A204.1 (cell line): ENCODE results near the gene MAGI1.

ENCODE experiments used
- FAIRE-seq: peaks from 2 replicates; lab custom pipeline; 2012; peaks lifted over from hg19 to GRCh38; lab: Jason Lieb, UNC

MAGI1 gene

GRCh38 chr3:65793495-65794200 is 245.1 kb downstream of the MAGI1 start:
- FAIRE-seq: no peak

DNA sequence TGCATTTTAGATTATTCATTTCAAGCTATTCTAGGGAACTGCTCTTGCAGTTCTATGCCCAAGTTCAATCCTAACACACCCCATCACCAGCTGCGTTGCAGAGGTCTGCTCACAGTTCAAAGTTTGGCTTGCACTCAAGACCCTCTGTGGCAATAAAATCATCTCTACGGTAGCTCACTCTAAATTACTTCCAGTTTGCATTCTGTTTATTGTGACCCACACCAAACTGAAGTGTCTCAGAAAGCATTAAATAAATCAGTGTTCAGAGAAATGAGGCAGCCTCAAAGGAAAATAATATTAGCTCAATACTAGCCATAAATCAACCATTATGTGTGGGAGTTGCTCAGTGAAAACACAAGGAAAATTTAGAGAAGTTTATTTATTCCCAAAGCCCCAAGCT is 250.3 kb downstream of the MAGI1 start:
- no peak for FAIRE-seq

DNA sequence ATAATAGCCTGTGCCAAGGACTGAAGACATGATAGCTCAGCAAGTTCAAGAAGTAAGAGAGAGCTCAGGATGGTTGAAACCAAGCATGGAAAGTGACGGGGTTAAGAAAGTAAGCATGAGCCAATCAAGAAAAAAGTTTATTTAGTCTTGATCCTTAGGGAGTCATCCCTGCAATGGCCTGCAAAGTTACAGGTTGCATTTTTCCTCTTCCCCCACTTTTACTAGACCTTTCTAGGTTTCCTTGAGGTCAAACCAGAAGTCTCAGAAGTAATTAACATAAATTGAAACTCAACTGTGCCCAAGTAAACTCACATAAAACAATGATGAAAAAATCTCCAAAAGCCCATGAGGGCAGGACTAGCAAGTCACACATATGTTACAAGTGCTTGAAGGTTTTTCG is 250.9 kb downstream of the MAGI1 start:
- FAIRE-seq: no peak

DNA sequence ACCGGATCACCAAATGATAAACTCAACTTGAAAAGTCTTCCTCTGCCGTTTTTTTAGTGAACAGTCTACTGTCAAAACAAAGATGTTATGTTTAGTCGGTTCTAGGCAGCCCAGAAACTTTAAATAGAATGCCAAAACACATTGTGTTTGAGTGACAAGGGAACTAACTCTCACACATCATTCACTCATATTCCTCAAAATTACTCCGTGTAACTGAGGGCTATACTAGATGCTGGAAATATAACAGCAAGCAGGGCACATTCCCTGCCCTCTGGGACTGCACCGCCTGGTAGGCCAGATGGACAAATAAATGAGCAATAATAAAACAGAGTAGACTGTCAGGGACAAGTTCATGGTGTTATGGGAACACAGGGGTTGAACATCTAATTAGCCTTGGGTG is 251.4 kb downstream of the MAGI1 start:
- no peak for FAIRE-seq

DNA sequence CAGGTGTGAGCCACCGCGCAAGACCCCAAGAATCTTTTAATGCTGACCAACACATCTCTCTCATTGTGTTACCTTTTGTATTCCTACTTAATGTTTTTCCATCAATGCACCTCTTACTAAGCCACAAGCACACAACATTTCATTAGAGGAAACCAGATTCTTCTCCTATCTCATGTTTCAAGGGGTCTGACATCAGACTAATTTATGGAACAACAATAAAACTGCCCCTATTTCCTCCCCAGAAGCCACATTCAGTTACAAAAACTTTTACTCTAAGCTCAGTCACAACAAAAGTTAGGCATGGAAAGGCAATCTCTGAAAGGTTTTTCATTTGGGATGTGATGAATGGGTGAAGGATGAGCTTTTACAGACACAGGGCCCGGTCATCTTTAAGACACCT is 251.8 kb downstream of the MAGI1 start:
- no peak for FAIRE-seq

GRCh38 chr3:65785065-65785645 is 253.6 kb downstream of the MAGI1 start:
- peak; percentile 89 for FAIRE-seq

DNA sequence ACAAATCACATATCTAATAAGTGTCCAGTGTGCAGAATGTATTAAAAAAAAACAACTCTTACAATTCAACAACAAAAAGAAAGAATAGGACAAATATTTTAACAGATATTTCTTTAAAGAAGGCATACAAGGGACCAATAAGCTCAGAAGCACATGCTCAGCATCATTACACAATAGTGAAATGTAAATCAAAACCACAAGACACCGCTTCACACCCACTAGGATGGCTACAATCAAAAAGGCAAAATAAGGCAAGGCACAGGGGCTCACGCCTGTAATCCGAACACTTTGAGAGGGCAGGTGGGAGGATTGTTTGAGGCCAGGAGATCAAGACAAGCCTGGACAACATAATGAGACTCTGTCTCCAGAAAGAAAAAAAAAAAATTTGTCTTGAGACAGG is 255.6 kb downstream of the MAGI1 start:
- no peak for FAIRE-seq

DNA sequence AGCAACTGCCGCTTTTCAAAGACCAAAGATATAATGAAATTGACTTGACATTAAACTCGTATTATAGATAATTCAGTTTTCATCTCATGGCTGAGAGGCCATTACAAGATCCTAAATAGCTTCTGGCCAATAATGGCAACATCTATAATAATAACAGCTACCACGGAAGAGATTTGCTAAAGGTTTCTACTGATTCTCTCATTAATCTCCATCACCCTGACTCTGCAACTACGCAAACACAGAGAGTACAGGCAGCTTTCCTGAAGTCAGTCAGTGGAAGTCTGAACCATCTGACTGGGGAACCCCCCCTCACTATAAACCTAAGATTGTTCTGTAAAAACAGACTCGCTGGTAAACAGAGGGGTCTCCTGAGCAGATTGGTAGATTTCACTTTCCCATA is 257.1 kb downstream of the MAGI1 start:
- FAIRE-seq: no peak

DNA sequence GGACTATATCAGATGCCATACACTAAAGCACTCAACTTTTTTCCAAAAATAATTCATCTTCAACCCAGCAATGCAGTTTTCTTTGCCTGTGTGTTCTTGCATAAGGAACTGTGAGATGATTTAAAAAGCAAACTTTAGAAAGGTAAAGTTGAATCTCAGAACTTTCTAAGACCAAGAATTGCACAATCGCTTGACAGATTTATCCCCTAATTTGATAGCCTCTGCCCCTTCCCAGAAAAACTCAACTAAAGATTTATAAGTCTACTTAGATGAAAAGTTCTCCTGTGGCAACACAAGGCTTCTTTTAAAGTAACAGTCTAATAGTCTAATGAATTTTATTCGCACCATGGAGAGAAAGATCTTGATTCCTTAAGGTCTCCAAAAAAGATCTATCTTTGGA is 259.3 kb downstream of the MAGI1 start:
- no peak for FAIRE-seq

DNA sequence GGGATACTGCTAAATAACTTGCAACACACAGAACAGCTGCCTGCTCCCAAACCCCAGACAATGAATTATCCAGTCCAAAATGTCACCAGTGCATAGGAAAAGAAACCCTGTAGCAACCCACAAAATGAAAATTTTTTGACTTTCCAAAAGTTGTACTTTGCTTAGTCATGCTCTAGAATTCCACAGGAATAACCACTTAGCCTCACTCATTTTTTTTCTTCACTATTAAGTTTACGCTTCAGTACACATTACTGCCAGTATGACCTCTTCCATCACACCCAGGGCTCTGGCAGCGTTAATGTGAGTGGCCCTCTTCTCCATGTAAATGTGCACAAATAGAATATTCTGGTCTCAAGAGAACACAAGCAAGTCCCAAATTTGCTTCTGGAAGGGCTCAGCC is 259.8 kb downstream of the MAGI1 start:
- no peak for FAIRE-seq

GRCh38 chr3:65777050-65777449 is 261.7 kb downstream of the MAGI1 start:
- no peak for FAIRE-seq

- no peak for FAIRE-seq
These were observed 262.2 kb downstream of the MAGI1 start for GRCh38 chr3:65776494-65776893.

- no peak for FAIRE-seq
These were observed 262.6 kb downstream of the MAGI1 start for GRCh38 chr3:65776081-65776480.

DNA sequence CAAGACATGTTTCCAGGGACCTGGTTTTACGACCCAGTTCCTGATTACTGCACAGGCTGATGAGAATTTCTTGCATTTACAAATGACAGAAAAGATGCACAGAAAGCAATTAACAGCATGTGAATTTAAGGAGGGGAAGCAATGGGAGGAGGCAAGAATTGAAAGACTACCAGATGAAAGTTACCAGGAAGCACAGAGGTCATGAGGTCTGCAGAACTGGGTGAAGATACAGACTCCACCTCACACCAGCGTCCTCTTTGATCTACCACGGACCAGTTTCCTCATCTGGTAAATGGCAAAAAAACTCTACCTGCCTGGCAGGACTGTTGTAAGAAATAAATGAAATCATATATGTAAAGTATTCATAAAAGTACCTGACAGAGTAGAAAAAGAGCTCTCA is 266.0 kb downstream of the MAGI1 start:
- no peak for FAIRE-seq

- no peak for FAIRE-seq
These were observed 271.2 kb downstream of the MAGI1 start for GRCh38 chr3:65767551-65767950.

DNA sequence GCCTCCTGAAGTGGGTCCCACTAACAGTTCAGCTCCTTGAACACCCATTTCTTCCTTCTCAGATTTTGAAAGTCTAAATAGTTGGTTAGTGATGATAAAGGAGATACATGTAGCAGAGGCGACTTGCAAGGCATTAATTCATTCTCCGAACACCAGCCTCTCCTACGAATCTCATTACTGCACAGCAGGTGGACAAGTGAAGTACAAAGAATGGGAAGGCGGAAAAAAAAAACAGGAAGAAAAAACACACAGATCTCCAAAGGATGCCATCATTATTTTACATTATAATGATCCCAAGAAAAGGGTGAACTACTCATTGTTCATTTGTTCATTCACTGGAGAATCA is 276.5 kb downstream of the MAGI1 start:
- FAIRE-seq: no peak

GRCh38 chr3:65761446-65762234 is 277.1 kb downstream of the MAGI1 start:
- no peak for FAIRE-seq

DNA sequence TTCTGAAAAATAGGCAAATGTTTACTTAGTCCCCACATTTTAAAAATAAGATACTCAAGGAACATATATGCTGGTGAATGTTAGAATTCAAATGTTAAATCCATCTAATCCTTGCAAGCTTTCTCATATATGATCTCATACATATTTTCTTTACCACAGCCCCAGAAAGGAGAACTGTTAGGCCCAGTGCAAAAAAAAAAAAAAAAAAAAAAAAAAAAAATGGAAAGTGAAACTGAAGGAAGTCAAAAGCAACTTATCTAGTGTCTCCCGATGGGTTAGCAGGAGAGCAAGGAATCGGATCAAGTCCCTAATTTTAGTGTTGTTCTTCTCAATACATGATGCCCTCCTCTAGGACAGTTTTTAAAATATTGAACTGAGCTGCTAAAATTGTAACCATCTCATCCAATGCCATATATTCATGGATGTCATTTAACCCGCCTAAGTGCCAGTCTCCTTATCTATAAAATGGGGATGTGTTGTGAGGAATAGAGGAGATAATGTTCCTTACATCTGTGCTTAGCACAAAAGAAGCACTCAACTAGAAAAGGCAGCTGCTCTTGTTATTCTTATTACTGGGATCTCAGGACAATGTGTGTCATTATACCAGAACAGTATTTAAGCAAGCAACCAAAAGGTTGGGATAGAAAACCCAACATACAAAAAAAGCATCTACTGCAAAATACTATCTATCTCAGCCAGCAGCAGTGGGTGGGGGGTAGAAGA is 279.7 kb downstream of the MAGI1 start:
- no peak for FAIRE-seq

DNA sequence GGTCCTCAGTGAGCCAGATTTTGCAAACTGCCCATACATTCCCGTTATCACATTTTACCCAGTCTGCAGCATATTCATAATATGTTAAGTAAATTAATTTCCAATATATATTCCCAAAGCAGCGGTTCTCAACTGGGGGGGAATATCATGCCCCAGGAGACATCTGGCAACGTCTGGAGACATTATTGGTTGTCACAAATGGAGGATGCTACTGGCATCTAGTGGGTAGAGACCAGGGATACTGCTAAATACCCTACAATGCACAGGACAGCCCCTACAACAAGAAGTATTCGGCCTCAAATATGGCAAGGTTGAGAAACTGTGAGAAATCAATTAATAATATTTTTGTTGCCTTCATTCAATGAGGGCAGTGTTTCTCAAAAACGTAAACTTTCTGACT is 280.3 kb downstream of the MAGI1 start:
- FAIRE-seq: no peak

GRCh38 chr3:65752636-65753035 is 286.1 kb downstream of the MAGI1 start:
- FAIRE-seq: no peak

DNA sequence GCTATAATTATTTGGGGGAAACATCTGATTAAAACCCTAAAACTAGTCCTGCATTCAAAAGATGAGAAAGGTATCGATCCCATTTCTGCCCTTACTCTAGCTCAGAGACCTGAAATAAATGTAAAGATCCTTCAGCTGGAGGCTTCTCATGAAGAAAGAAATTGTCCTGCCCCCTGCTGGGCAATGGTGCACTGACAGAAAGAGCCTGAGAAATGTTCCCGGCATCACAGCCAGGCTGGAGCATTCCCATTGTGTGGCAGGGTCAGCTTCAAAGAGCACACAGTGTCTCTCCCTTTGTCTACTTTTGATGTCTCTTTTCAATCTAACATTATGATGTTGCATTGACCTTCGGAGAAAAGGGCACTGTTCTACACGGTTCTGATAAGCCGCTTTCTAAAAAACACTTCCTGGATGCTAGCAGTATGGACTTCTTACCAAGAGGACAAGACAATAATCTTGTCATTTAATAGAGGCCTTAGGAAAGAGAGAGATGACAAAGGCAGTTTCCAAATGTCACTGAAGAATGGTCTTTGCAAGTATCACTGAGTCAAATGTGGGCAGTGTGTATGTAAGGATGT is 287.5 kb downstream of the MAGI1 start:
- FAIRE-seq: no peak

GRCh38 chr3:65749066-65749465 is 289.7 kb downstream of the MAGI1 start:
- FAIRE-seq: no peak

DNA sequence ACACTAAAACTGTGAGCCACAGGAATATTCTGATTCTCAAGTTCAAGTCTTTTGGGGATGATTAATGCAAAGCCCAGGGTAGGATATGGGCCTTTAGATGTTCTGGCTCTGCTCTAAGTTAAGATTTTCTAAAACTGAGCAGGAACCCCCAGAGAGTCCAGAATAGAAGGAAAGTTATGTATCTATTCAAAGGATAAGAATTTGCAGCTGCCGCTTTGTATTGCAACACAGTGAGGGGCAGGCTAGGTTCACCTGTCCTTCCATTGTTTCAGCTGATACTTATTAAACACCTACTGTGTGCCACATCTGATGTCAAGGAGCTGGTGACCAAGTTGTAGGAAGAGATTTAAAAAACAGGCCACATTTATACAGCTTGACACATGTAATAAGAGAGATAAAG is 290.4 kb downstream of the MAGI1 start:
- FAIRE-seq: no peak
